Fibroblast of lung (primary cell): ENCODE measurements around the gene WDR41.

Experiments used
- EZH2 ChIP-seq: IDR thresholded peaks from 2 replicates; pipeline ENCODE4 v1.5.1; 2012; ENCODE audit warnings: low read length, control low read depth, mild to moderate bottlenecking; ENCODE audit errors: missing control alignments
- TF ChIP-seq, protein P1 (sequence below), 2 donors: IDR thresholded peaks in 1 of 2; conservative IDR thresholded peaks in 1 of 2; 1 replicate in 1 of 2; 2 replicates in 1 of 2; pipeline ENCODE4 v1.5.1; 2011 to 2012; ENCODE audit warnings: low read length in 2 of 2, control low read depth in 1 of 2, inconsistent platforms in 1 of 2, low read depth in 1 of 2, mild to moderate bottlenecking in 1 of 2

DNA sequence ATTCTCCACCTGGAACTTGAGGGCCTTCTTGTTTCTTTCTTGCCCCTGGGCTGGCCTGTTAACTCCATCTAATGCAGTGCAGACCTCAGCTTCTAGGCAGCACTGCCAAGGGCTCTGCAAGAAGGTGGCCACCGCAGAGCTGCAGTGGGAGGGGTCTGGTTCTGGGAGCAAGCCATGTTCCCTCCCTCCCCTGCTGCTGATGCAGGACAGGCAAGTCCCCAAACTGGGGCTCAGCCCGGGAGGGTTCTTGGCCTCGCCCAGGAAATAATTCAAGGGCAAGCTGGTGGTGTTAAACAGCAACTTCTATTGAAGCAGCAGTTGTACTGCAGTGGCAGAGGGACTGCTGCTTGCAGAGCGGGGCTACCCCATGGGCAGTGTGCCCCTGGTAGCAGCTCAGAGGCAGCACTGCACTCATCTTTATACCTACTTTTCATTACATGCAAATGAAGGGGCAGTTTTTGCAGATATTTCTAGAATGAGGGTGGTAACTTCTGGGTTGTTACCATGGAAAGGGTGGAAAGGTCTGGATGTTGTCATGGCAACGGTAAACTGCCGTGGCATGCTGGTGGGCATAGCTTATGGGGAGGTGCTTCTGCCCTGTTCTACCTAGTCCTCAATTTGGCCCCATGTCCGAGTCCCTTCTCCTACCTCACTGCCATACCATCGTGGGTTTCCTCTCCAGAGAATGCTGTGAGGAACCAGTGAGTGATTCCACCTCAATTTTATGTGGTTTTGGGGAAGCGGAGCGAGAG is 82.1 kb downstream of the WDR41 start:
- TF ChIP-seq EZH2 = no peak
- TF ChIP-seq, protein P1, sequence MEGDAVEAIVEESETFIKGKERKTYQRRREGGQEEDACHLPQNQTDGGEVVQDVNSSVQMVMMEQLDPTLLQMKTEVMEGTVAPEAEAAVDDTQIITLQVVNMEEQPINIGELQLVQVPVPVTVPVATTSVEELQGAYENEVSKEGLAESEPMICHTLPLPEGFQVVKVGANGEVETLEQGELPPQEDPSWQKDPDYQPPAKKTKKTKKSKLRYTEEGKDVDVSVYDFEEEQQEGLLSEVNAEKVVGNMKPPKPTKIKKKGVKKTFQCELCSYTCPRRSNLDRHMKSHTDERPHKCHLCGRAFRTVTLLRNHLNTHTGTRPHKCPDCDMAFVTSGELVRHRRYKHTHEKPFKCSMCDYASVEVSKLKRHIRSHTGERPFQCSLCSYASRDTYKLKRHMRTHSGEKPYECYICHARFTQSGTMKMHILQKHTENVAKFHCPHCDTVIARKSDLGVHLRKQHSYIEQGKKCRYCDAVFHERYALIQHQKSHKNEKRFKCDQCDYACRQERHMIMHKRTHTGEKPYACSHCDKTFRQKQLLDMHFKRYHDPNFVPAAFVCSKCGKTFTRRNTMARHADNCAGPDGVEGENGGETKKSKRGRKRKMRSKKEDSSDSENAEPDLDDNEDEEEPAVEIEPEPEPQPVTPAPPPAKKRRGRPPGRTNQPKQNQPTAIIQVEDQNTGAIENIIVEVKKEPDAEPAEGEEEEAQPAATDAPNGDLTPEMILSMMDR (conservative IDR thresholded peaks at IDR 0.05 in 1 of 2, IDR thresholded peaks at IDR 0.05 in 1 of 2; ENCODE audit: low read depth in 1 of 2, low read length in 2 of 2) = no peak
